IgD-negative memory B cell (primary cell): ENCODE data around the gene ATP10A. TPM values are rescaled to one million over a fixed set of nuclear protein-coding genes. Genes with fewer than 3 reads are reported as not detected.

Source experiments
- H3K27ac Mint-ChIP-seq, 3 donors: one replicate each; pipeline ENCODE4 v1.8.0; 2020 to 2022; ENCODE audit warnings: mild to moderate bottlenecking in 3 of 3, mixed read lengths in 3 of 3, moderate library complexity in 1 of 3
- H3K27me3 Mint-ChIP-seq: one replicate; pipeline ENCODE4 v1.8.0; 2021; ENCODE audit warnings: mixed read lengths
- H3K36me3 Mint-ChIP-seq: one replicate; pipeline ENCODE4 v1.8.0; 2020; ENCODE audit warnings: mild to moderate bottlenecking, mixed read lengths
- H3K4me1 Mint-ChIP-seq, 3 donors: one replicate each; pipeline ENCODE4 v1.8.0; 2020 to 2022; ENCODE audit warnings: mixed read lengths in 3 of 3, mild to moderate bottlenecking in 1 of 3
- H3K4me3 Mint-ChIP-seq, 4 donors: one replicate each; pipeline ENCODE4 v1.8.0; 2020 to 2022; ENCODE audit warnings: mild to moderate bottlenecking in 4 of 4, mixed read lengths in 4 of 4, moderate library complexity in 3 of 4
- H3K9me3 Mint-ChIP-seq, 3 donors: one replicate each; pipeline ENCODE4 v1.8.0; 2020 to 2021; ENCODE audit warnings: mixed read lengths in 3 of 3, mild to moderate bottlenecking in 1 of 3
- polyA plus RNA-seq: library from polyadenylated mRNA; unstranded; fragments of 300-500 nt; fragmentation: Illumina TruSeq; gene quantifications from one replicate; pipeline ENCODE4 v1.2.3, GENCODE V29; 2021

ATP10A gene
- polyA plus RNA-seq, 1 donor from 2014 or later: 0.48 TPM

GRCh38 chr15:25792128-25792527 is 71.0 kb downstream of the ATP10A start:
- no peak overlapping the region for H3K4me3 Mint-ChIP-seq
- peaks cover 11 to 29% (median 19%) of the 10 kb centered on the region in 3 donors for H3K4me1 Mint-ChIP-seq
- H3K27ac Mint-ChIP-seq: no peak overlapping the region
- peaks cover 15% of the 10 kb centered on the region for H3K27me3 Mint-ChIP-seq
- peaks cover under 1% of the 10 kb centered on the region for H3K36me3 Mint-ChIP-seq
- peaks cover 0 to 2% (median 0%) of the 10 kb centered on the region in 3 donors for H3K9me3 Mint-ChIP-seq

GRCh38 chr15:25790000-25790660 is 73.0 kb downstream of the ATP10A start:
- Mint-ChIP-seq H3K4me3 (no peak overlapping the region), H3K27me3 (peaks cover 11% of the 10 kb centered on the region), H3K36me3 (peaks cover 4% of the 10 kb centered on the region), H3K27ac (no peak overlapping the region), H3K9me3 (no peaks in the 10 kb centered on the region), H3K4me1 (peaks cover 7 to 20% (median 14%) of the 10 kb centered on the region in 3 donors)

GRCh38 chr15:25789616-25789999 is 73.5 kb downstream of the ATP10A start:
- H3K9me3 Mint-ChIP-seq: no peaks in the 10 kb centered on the region
- H3K4me3 Mint-ChIP-seq: no peak overlapping the region
- peaks cover 4% of the 10 kb centered on the region for H3K36me3 Mint-ChIP-seq
- H3K4me1 Mint-ChIP-seq: peaks cover 7 to 19% (median 14%) of the 10 kb centered on the region in 3 donors
- no peak overlapping the region for H3K27ac Mint-ChIP-seq
- H3K27me3 Mint-ChIP-seq: peaks cover 11% of the 10 kb centered on the region

- Mint-ChIP-seq H3K27me3 (peaks cover 11% of the 10 kb centered on the region), H3K36me3 (peaks cover 4% of the 10 kb centered on the region), H3K4me3 (no peak overlapping the region), H3K27ac (no peak overlapping the region), H3K9me3 (no peaks in the 10 kb centered on the region), H3K4me1 (peaks cover 7 to 19% (median 14%) of the 10 kb centered on the region in 3 donors)
Observed at GRCh38 chr15:25789211-25789610, 73.9 kb downstream of the ATP10A start.

- Mint-ChIP-seq H3K4me1 (peaks cover 2 to 13% (median 8%) of the 10 kb centered on the region in 3 donors), H3K4me3 (no peak overlapping the region), H3K36me3 (peaks cover 4% of the 10 kb centered on the region), H3K9me3 (no peaks in the 10 kb centered on the region), H3K27ac (no peak overlapping the region), H3K27me3 (peaks cover 15% of the 10 kb centered on the region)
Observed at GRCh38 chr15:25787855-25788520, 75.1 kb downstream of the ATP10A start.

GRCh38 chr15:25787381-25787780 is 75.7 kb downstream of the ATP10A start:
- no peak overlapping the region for H3K27ac Mint-ChIP-seq
- H3K36me3 Mint-ChIP-seq: peaks cover 4% of the 10 kb centered on the region
- no peak overlapping the region for H3K4me3 Mint-ChIP-seq
- peaks cover 15% of the 10 kb centered on the region for H3K27me3 Mint-ChIP-seq
- H3K4me1 Mint-ChIP-seq: peaks cover 1 to 13% (median 5%) of the 10 kb centered on the region in 3 donors
- H3K9me3 Mint-ChIP-seq: no peaks in the 10 kb centered on the region

GRCh38 chr15:25786040-25786439 is 77.1 kb downstream of the ATP10A start:
- Mint-ChIP-seq H3K27me3 (peaks cover 15% of the 10 kb centered on the region), H3K4me1 (peaks cover 1 to 13% (median 5%) of the 10 kb centered on the region in 3 donors), H3K9me3 (no peaks in the 10 kb centered on the region), H3K27ac (no peak overlapping the region), H3K4me3 (no peak overlapping the region), H3K36me3 (peaks cover 7% of the 10 kb centered on the region)

- Mint-ChIP-seq H3K27me3 (peaks cover 13% of the 10 kb centered on the region), H3K36me3 (peaks cover 7% of the 10 kb centered on the region), H3K4me3 (no peak overlapping the region), H3K4me1 (peaks cover 1 to 13% (median 5%) of the 10 kb centered on the region in 3 donors), H3K27ac (peak overlapping the region in 1 of 3 donors; percentile 23), H3K9me3 (no peaks in the 10 kb centered on the region)
Observed at GRCh38 chr15:25785641-25786025, 77.5 kb downstream of the ATP10A start.

GRCh38 chr15:25784876-25785640 is 78.1 kb downstream of the ATP10A start:
- Mint-ChIP-seq H3K27me3 (peaks cover 9% of the 10 kb centered on the region), H3K27ac (peak overlapping the region in 1 of 3 donors; percentile 35), H3K36me3 (peaks cover 7% of the 10 kb centered on the region), H3K4me3 (no peak overlapping the region), H3K4me1 (peaks cover 1 to 9% (median 5%) of the 10 kb centered on the region in 3 donors), H3K9me3 (no peaks in the 10 kb centered on the region)

GRCh38 chr15:25783607-25784540 is 79.3 kb downstream of the ATP10A start:
- Mint-ChIP-seq H3K27me3 (peaks cover 8% of the 10 kb centered on the region), H3K4me1 (peaks cover 1 to 8% (median 6%) of the 10 kb centered on the region in 3 donors), H3K4me3 (no peak overlapping the region), H3K27ac (no peak overlapping the region), H3K9me3 (no peaks in the 10 kb centered on the region), H3K36me3 (peaks cover 7% of the 10 kb centered on the region)

- Mint-ChIP-seq H3K27ac (no peak overlapping the region), H3K4me1 (peaks cover 0 to 10% (median under 1%) of the 10 kb centered on the region in 3 donors), H3K4me3 (no peak overlapping the region), H3K27me3 (peaks cover 10% of the 10 kb centered on the region), H3K36me3 (peaks cover 7% of the 10 kb centered on the region), H3K9me3 (no peaks in the 10 kb centered on the region)
Observed at GRCh38 chr15:25783134-25783533, 80.0 kb downstream of the ATP10A start.

- H3K27ac Mint-ChIP-seq: no peak overlapping the region
- peaks cover 0 to 12% (median 0%) of the 10 kb centered on the region in 3 donors for H3K4me1 Mint-ChIP-seq
- peaks cover 3% of the 10 kb centered on the region for H3K36me3 Mint-ChIP-seq
- H3K4me3 Mint-ChIP-seq: no peak overlapping the region
- no peaks in the 10 kb centered on the region for H3K9me3 Mint-ChIP-seq
- H3K27me3 Mint-ChIP-seq: peaks cover 10% of the 10 kb centered on the region
Observed at GRCh38 chr15:25780479-25781255, 82.5 kb downstream of the ATP10A start.

- peaks cover 3% of the 10 kb centered on the region for H3K36me3 Mint-ChIP-seq
- H3K4me1 Mint-ChIP-seq: peaks cover 0 to 10% (median 0%) of the 10 kb centered on the region in 3 donors
- no peaks in the 10 kb centered on the region for H3K9me3 Mint-ChIP-seq
- H3K27ac Mint-ChIP-seq: no peak overlapping the region
- H3K27me3 Mint-ChIP-seq: peaks cover 4% of the 10 kb centered on the region
- no peak overlapping the region for H3K4me3 Mint-ChIP-seq
Observed at GRCh38 chr15:25778161-25778560, 85.0 kb downstream of the ATP10A start.

GRCh38 chr15:25777037-25777436 is 86.1 kb downstream of the ATP10A start:
- H3K27ac Mint-ChIP-seq: no peak overlapping the region
- H3K4me3 Mint-ChIP-seq: no peak overlapping the region
- H3K27me3 Mint-ChIP-seq: peaks cover 4% of the 10 kb centered on the region
- H3K36me3 Mint-ChIP-seq: peaks cover 3% of the 10 kb centered on the region
- H3K9me3 Mint-ChIP-seq: no peaks in the 10 kb centered on the region
- peaks cover 0 to 10% (median 0%) of the 10 kb centered on the region in 3 donors for H3K4me1 Mint-ChIP-seq
